HK-2 (cell line): ENCODE results near the gene ZNF358.

ENCODE experiments used
- DNase-seq: peaks from one replicate; pipeline ENCODE4 v3.0.0-alpha.2; 2018; ENCODE audit not compliant: unreplicated experiment

ZNF358 gene

DNA sequence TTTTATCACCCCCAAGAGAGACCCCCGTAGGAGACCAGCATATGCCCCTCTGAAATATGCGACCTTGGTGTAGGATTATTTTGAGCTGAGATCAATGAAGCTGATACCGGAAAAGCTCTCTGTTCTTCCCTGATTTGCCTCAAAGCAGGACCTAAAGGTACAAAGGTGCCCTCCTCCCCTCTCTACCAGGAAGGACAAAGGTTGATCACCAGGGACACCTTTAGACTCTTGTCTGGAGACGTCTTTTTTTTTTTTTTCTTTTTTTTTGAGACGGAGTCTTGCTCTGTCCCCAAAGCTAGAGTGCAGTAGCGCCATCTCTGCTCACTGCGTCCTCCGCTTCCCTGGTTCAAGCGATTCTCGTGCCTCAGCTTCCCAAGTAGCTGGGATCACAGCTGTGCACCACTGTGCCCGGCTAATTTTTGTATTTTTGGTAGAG is 26.3 kb upstream of the ZNF358 start:
- DNase-seq: no peak

DNA sequence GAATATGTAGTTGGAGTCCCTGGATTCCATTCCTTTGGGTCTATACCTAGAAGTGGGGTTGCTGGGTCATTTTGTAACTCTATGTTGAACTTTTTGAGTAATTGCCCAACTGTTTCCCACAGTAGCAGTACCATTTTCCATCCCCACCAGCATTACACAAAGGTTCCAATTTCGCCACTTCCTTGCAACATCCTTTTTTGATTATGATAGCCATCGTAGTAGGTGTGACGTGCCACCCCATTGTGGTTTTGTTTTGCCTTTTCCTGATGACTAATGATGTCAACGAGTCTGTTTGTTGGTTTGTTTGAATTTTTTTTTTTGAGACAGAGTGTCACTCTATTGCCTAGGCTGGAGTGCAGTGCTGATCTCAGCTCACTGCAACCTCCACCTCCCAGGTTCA is 23.8 kb upstream of the ZNF358 start:
- no peak for DNase-seq

DNA sequence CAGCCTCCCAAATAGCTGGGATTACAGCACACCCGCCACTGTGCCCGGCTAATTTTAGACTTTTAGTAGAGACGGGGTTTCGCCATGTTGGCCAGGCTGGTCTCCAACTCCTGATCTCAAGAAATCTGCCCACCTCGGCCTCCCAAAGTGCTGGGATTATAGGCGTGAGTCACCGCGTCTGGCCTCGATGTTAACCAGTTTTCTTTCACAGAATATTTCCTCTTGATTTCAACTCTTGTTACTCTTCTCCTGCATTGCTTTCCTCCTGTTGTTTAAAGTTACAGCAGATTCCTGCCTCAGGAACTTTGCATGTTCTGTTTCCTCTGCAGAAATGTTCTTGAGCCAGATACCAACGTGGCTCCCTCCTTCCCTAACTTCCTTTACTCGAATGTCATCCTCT is 23.3 kb upstream of the ZNF358 start:
- no peak for DNase-seq

DNA sequence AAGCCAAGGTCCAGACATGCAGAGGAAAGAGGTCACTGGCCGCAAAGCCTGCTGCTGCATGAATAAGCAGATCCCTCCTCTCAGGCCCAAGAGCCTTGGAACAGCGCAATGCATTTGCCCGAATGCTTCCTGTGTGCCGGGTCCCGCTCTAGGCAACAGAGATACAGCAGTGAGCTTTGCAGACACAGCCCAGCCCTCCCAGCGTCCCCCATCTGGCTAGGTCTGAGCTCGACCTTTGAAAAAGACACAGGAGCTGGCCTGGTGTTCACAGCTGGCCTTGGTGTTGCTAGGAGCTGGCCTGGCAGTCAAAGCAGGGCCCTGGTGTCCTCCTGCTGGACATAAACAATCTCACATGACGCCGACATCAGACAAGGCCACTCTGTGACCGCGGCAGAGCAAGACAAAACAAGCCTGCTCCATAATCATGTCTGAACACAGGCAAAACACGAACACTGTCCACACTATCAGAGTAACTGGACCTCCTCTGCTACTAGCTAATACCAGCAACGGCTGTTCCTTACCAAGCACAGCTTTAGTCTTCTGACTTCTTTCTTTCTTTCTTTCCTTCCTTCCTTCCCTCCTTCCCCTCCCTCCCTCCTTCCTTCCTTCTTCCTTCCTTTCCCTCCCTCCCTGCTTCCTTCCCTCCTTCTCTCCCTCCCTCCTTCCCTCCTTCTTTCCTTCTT is 21.3 kb upstream of the ZNF358 start:
- no peak for DNase-seq

DNA sequence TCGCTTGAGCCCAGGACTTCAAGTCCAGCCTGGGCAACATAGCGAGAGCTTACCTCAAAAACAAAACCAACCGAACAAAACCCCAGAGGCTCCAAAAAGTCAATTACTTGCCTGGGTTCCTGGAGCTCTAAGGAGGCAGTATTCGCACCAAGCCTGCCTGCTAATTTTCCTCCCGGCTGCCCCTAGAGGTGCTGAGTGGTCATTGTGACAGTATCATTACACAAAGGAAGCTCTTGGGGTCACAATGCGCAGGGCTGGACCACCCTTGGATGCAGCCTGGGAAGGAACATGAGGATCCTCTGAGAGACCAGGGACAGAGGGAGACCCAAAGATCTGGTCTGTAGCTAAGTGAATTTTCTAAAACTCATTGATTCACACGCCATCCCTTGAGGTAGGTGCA is 18.6 kb upstream of the ZNF358 start:
- no peak for DNase-seq

DNA sequence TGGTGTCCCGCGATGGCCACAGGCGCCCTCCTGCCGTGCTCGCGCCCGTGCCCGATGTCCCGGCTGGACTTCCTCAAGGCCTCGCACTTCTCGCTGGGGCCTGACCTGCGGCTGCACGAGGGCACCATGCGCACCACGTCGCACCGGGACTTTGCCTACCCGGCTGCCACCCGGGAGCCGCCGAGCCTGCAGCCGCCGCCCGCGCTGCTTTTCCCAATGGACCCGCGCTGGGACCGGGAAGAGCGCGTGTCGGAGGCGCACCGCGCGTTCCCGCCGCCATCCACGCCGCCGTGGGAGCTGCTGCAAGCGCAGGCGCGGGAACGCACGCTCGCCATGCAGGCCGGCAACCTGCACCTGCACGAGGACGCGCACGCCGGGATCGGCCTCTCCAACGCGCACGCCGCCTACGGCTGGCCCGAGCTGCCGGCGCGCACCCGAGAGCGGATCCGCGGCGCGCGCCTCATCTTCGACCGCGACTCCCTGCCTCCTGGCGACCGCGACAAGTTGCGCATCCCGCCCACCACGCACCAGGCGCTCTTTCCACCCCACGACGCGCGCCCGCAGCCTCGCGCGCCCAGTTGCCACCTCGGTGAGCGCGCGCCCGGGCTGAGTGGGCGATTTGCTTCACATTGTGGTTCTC is 15.0 kb upstream of the ZNF358 start:
- peak; percentile 67 for DNase-seq

DNA sequence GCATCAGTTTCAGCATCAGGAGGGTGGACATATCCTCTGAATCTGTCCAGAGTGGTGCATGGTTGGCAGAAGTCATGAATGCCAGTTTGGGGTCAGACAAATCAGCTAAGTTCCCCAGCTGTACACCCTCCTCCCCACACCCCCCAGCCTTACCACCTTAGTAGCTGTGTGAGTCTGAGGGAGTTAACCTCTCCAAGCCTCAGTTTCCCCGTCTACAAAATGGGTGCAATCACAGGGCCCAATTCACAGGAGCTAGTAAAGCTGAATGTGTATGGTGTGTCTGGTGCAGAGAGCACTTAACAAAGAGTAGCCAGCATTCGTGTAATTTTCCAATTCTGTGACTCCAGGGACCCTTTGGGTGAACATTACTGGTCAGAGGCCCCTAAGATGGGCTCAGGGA is 13.4 kb upstream of the ZNF358 start:
- DNase-seq: no peak

DNA sequence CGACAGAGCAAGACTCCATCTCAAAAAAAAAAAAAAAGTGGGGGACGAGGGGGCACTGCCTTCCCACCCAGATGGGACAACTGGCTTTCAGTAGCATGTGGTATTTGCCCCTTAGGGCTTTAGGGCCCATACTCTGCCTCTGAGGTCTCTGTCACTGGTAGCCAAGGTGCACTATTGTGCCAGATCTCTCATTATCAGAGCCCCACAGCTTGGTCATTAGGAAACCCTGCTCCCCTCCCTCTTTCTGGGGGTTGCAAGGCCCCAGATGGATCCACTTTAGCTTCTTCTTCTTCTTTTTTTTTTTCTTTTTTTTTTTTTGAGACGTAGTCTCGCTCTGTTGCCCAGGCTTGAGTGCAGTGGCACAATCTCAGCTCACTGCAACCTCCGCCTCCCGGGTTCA is 11.2 kb upstream of the ZNF358 start:
- DNase-seq: no peak

DNA sequence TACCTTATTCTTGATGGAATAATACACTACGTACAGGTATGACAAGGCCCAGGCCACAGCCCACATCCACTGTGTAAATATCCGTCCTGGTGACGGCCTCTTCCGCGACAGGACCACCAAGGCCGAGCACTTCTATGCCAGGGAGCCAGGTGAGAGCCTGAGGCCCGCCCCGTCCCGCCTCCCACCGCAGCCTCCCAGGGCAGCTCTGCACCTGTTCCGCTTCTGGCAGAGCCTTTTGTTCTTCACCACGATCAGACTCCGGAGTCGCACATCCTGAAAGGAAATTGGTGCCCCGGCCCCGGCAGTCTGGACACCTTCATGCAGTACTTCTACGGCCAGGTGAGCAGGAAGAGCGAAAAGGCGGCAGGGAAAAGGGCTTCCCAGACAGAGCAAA is 10.6 kb upstream of the ZNF358 start:
- DNase-seq: no peak

DNA sequence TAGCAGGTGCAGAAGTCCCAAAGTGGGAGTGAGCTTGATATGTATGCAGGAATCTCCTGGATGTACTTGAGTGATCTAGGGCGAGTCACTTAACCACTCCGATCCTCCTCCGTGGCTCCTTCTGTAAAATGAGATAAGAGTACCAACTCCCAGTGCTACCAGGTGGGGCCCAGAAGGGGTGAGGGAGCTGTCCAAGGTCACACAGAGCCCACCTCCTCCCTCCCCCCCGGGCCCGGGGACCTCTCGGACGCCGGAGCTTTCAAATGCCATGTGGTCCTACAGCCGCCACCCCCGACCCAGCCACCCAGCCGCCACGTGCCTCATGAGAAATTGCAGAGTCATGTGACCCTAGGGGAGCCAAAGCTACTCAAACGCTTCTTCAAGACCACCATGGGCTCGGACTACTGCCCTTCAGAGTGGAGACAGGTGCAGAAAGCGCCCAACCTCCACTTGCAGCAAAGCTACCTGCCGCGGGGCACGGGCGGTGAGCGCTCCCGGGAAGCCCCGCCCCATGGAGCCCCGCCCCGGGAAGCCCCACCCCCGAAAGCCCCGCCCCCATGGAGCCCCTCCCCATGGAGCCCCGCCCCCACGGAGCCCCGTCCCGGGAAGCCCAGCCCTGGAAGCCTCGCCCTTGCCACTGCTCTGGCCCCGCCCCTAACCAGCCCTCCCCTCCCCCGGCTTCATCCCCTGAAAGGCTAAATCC is 10.1 kb upstream of the ZNF358 start:
- peak; percentile 39 for DNase-seq

DNA sequence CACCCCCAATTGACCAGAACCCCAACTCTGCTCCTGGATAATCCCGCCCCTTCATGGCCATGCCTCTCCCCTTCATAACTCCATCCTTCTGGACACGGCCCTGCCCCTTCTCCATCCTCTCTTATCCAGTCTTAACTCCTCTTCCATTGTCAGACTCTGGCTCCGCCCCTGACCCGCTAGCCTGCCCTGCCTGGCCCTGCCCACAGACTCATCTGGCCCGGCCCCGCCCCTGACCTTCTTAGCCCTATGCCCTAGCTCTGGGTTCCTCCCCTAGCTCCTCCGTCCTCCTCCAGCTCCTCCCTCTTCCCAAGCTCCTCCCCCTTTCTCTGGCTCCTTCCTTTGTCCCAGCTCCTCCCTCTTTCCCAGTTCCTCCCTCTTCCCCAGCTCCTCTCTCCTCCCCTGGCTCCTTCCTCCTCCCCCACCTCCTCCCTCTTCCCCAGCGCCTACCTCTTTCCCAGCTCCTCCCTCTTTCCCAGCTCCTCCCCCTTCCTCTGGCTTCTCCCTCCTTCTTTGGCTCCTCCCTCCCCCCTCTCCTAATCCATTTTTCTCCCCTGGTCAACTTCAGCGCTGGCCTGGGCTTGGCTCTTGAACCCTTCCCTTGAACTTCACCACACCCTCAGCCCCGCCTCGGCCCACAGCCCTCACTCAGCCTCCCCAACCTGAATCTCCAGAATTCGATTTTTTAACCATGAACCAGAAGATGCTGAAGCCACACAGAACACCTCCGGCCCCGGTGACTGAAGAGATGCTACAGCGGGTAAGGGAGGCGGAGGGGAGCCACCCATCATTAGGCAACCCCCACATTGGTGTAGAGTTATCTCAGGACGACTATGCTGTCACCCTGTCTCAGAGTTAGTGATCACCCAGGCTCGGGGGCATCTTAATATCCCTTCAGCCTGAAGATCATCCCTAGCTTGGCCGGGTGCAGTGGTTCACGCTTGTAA is 9.2 kb upstream of the ZNF358 start:
- DNase-seq: peak; percentile 64

DNA sequence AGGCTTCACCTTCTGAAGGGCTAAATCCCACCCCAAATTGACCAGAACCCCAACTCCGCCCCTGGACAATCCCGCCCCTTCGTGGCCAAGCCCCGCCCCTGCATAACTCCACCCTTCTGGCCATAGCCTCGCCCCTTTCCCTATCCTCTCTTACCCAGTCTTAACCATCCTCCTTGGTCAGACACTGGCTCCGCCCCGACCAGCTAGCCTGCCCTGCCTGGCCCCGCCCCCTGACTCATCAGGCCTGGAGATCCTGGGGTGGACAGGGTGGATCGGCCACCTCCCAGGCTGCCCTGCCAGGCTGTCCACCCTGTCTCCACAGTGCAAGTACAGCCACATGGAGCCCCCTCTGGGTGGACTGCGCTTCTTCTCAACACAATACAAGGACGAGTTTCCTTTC is 8.0 kb upstream of the ZNF358 start:
- peak; percentile 86 for DNase-seq

DNA sequence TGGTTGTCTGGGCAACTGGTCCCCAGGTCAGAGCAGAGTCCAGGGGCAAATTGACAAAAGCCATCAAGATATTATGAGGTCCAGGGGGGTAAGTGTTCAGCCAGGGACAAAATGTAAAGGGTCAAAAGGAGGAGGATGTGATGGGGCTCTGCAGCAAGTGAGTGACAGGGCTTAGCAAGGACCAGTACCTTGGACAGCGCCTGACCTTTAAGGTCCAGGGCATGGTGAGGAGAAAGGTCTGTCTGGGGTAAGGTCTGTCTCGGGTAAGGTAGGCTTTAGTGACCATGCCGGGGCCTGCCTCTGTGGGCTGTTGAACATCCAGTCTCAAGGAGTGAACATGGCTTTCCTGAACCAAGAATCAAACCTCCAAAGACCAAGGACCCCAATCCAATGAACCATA is 6.3 kb upstream of the ZNF358 start:
- no peak for DNase-seq

DNA sequence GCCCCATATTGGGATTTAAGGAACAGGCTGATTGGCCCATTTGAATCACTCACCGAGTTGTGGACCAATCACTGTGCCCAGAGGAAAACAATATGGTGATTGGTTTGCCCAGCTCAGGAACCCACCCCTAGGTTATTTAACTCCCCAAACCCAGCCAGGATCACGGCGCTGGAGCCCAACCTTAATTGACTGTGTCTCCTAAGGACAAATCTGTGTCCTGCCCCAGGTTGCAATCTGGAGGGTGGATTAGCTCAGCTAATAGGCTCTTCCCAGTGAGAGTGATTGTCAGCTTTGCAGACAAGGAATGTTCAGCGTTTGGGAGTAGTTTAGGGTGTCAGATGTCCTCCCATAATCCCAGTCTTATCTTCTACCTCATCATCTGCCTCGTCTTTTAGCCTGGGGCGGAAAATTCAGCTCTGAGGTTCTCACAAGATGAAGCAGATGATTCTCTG is 3.5 kb upstream of the ZNF358 start:
- no peak for DNase-seq

DNA sequence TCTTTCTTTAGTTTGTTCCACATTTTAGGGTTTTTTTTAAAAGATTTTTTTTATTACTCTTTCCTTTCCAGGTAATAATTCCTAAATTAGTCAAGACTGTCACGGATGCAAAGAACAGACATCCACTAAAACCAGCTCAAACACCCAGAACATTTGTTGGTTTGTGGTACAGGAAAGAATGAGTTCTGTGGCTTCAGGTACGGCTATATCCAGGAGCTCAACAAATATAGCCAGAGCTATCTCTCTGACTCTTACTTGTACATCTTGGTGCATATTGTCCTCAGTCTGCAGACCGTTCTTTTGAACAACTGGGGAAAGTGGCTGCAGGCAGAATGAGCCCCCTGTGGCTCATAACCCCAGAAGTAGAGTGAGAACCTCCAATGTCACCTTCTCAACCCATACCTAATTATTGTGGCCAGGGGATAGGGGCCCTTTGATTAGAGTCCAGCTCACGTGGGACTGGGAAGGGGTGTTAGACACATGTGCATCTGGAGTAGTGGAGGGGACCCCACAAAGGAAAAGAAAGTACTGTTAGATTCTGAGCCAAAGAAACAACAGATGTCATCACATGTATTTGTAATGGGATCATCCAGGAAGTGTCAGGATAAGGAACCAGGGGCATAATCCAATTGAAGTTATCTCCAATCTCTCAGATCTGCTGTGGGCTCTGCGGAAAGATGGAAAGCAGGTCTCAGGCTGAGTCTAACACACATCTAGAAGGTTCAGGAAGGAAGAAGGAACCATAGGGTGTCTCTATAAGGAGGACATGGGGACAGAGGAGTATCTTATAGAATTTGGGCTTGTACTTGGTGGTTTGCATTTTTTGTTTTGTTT is 1.9 kb upstream of the ZNF358 start:
- DNase-seq: no peak

DNA sequence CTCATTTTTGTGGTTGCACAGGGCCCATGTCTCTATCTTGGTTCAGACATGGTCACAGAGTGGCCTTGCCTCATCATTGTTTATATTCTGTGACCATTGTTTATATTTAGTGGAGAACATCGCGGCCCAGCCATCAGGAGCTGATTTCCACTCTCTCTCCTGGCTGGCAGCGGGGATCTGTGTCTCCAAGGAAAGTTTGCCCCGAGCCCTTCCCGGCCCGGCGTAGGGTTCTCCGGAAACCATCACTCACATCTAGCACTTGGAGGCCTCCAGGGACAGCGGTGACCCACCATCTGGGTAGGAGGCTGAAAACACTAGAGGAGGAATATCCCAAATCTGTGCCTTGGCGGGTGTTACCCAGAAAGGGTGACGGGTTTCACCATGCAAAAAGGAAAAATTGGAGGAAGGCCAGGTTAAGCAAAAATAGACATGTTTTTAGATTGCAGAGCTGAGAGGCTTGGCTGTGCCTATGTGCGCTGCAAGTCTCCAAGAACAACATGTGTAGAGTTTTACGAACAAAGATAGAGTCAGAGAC is 726 bp upstream of the ZNF358 start:
- no peak for DNase-seq

DNA sequence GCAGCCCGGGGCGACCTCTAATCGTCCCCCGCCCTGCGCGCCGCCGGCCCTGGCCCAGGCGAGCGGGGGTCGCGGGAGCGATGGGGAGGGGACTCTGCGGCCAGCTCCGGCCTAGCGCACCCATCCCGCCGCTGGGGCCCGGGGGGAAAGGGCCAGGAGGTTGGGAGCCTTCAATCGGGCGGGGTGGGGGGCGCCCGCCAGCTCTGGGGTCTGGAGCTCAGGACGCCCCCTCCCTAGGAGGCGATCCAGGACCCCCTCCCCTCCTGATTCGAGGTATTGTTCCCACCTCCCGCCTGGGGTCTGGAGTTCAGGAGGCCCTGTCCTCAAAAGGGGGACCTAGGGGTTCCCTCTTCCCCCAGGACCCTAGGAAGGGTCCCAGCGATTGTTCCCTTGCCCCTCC is 430 bp downstream of the ZNF358 start:
- DNase-seq: no peak

DNA sequence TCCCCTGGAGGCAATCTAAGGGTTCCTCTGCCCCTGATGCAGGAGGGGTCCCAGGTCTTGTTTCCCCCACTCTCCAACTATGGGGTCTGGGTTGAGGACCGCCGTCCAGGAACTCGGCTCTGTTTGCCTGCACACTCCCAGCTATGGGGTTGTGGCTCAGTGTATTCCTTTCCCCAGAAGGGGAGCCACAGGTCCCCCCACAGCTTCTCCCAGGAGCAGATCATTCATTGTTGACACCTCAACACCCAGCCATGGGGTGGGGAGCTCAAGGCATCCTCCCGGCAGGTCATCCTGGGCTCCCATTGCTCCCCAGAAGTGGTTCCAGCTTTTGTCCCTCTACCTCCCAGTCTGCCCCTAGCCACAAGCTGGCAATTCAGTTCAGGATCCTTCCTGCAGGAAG is 975 bp downstream of the ZNF358 start:
- no peak for DNase-seq

DNA sequence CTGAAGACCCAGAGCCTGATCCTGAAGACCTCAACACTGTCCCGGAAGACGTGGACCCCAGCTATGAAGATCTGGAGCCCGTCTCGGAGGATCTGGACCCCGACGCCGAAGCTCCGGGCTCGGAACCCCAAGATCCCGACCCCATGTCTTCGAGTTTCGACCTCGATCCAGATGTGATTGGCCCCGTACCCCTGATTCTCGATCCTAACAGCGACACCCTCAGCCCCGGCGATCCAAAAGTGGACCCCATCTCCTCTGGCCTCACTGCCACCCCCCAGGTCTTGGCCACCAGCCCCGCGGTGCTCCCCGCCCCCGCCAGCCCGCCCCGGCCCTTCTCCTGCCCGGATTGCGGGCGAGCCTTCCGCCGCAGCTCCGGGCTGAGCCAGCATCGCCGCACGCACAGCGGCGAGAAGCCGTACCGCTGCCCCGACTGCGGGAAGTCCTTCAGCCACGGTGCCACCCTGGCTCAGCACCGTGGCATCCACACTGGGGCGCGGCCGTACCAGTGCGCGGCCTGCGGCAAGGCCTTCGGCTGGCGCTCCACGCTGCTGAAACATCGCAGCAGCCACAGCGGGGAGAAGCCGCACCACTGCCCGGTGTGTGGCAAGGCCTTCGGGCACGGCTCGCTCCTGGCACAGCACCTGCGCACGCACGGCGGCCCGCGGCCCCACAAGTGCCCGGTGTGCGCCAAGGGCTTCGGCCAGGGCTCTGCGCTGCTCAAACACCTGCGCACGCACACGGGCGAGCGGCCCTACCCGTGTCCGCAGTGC is 3.6 kb downstream of the ZNF358 start:
- DNase-seq: no peak
